GM12878 (cell line): Measurements from ENCODE around the gene WWC2. TPM values are rescaled to one million over a fixed set of nuclear protein-coding genes. Genes with fewer than 3 reads are reported as not detected.

ENCODE experiments used
- ATAC-seq: fragments of 200-7000 bp; cut with Tn5 transposase; 3 replicates; pipeline ENCODE4 v1.9.1; 2020; ENCODE audit warnings: mild to moderate bottlenecking, moderate library complexity
- BruUV-seq: library from RNA; stranded (reverse); fragments of 400-500 nt; replicated peaks from 2 replicates; lab custom pipeline; 2021; lab: Mats Ljungman, UMichigan
- CTCF ChIA-PET: fragments of 300-600 bp; sonication (Branson Sonifier 250); formaldehyde crosslinking; extraction: SDS; loops from one replicate; lab custom pipeline; 2021; ENCODE audit warnings: inconsistent platforms; lab: Yijun Ruan, JAX
- POLR2A ChIA-PET: fragments of 350-600 bp; formaldehyde crosslinking; extraction: SDS; loops from one replicate; lab custom pipeline; 2021; ENCODE audit warnings: inconsistent platforms; lab: Charles Lee
- RAD21 ChIA-PET: fragments of 300-600 bp; sonication (Branson Sonifier 250); formaldehyde crosslinking; loops from one replicate; lab custom pipeline; 2023; ENCODE audit warnings: antibody characterized with exemption; ENCODE audit not compliant: unreplicated experiment; lab: Charles Lee
- SMC1A ChIA-PET: fragments of 300-600 bp; sonication (Branson Sonifier 250); formaldehyde crosslinking; loops from one replicate; lab custom pipeline; 2023; ENCODE audit not compliant: unreplicated experiment, uncharacterized antibody; lab: Charles Lee
- DNase-seq: peaks from one replicate; pipeline ENCODE4 v3.0.0-alpha.2; 2011; ENCODE audit warnings: low read depth, low spot score
- FAIRE-seq: peaks from 3 replicates; lab custom pipeline; 2011; peaks lifted over from hg19 to GRCh38; lab: Jason Lieb, UNC
- H2AFZ ChIP-seq: 2 replicates; pipeline ENCODE4 v1.6.0; 2011; ENCODE audit warnings: low read depth, low read length, control low read depth; ENCODE audit not compliant: control insufficient read depth
- H3K27ac ChIP-seq: 2 replicates; pipeline ENCODE4 v1.5.1; 2011; ENCODE audit warnings: control low read depth; ENCODE audit not compliant: control insufficient read depth, insufficient read depth
- H3K27me3 ChIP-seq, 2 experiments: replicated peaks in 1 of 2; 2 replicates each; pipeline versions ENCODE4 v1.6.0 to v1.6.1; 2011; ENCODE audit warnings: low read length in 1 of 2; ENCODE audit not compliant: control insufficient read depth in 2 of 2, insufficient read depth in 2 of 2
- H3K36me3 ChIP-seq, 2 experiments: 2 replicates each; pipeline ENCODE4 v1.5.1; 2011; ENCODE audit warnings: low read length in 1 of 2; ENCODE audit not compliant: control insufficient read depth in 2 of 2, insufficient read depth in 2 of 2
- H3K4me1 ChIP-seq: 2 replicates; pipeline ENCODE4 v1.6.1; 2011; ENCODE audit warnings: mild to moderate bottlenecking, low read length, moderate library complexity, mixed read lengths; ENCODE audit not compliant: control insufficient read depth, insufficient read depth
- H3K4me2 ChIP-seq: 2 replicates; pipeline ENCODE4 v1.6.0; 2011; ENCODE audit warnings: control low read depth; ENCODE audit not compliant: control insufficient read depth, insufficient read depth
- H3K4me3 ChIP-seq: fragments of 200-600 bp; sonication (generic); 2 replicates; pipeline ENCODE4 v1.5.1; 2016
- H3K79me2 ChIP-seq: 2 replicates; pipeline ENCODE4 v1.6.0; 2011; ENCODE audit warnings: low read length; ENCODE audit not compliant: control insufficient read depth, insufficient read depth
- H3K9ac ChIP-seq: 2 replicates; pipeline ENCODE4 v1.8.0; 2011; ENCODE audit warnings: low read length, control low read depth, mixed read lengths; ENCODE audit not compliant: control insufficient read depth, insufficient read depth
- H3K9me3 ChIP-seq: replicated peaks from 3 replicates; pipeline ENCODE4 v1.5.1; 2011; ENCODE audit warnings: mild to moderate bottlenecking, low read length; ENCODE audit not compliant: control insufficient read depth, insufficient read depth
- H4K20me1 ChIP-seq: 2 replicates; pipeline ENCODE4 v1.6.0; 2011; ENCODE audit not compliant: control insufficient read depth, insufficient read depth
- ASH2L ChIP-seq: fragments of 300-600, 200-600 bp; sonication (generic); IDR thresholded peaks from 2 replicates; pipeline ENCODE4 v1.6.1; 2017; ENCODE audit warnings: low read depth, mild to moderate bottlenecking, borderline replicate concordance
- ATF7 ChIP-seq: fragments of 450-650 bp; IDR thresholded peaks from 2 replicates; pipeline ENCODE4 v1.6.1; 2016; ENCODE audit warnings: low read depth, mild to moderate bottlenecking
- HDGF ChIP-seq: fragments of 450-650 bp; IDR thresholded peaks from 2 replicates; pipeline ENCODE4 v1.6.1; 2016; ENCODE audit warnings: antibody characterized with exemption
- JUND ChIP-seq: IDR thresholded peaks from 2 replicates; pipeline ENCODE4 v1.6.1; 2012; ENCODE audit warnings: low read depth, mild to moderate bottlenecking, low read length, improper control_type of control experiment, moderate library complexity
- PAX5 ChIP-seq: IDR thresholded peaks from 2 replicates; pipeline ENCODE4 v1.6.1; 2011; ENCODE audit warnings: low read depth, low read length, borderline replicate concordance
- POLR2A ChIP-seq: IDR thresholded peaks from 2 replicates; pipeline ENCODE4 v1.6.1; 2011; ENCODE audit warnings: low read depth, mild to moderate bottlenecking, low read length
- SMARCA5 ChIP-seq: fragments of 450-650 bp; IDR thresholded peaks from 2 replicates; pipeline ENCODE4 v1.6.1; 2017; ENCODE audit warnings: mild to moderate bottlenecking
- SPI1 ChIP-seq: IDR thresholded peaks from 2 replicates; pipeline ENCODE4 v1.6.1; 2011; ENCODE audit warnings: low read depth, mild to moderate bottlenecking, low read length, moderate library complexity, borderline replicate concordance; ENCODE audit not compliant: insufficient read depth
- WGBS: methylation state at CpG from one replicate; pipeline ENCODE4 v1.1.6; 2016; ENCODE audit warnings: low lambda C conversion rate; ENCODE audit not compliant: insufficient replicate concordance, insufficient coverage; ENCODE audit errors: missing lambda C conversion rate; 5-methylcytosine and 5-hydroxymethylcytosine counted together
- in situ Hi-C: fragments of 300-500 bp; cut with MboI; formaldehyde crosslinking; loops from 9 replicates; pipeline ENCODE4 v1.14.3; 2018; ENCODE audit warnings: mixed read lengths
- intact Hi-C: fragments of 100-400 bp; cut with micrococcal nuclease; formaldehyde crosslinking; loops from one replicate; pipeline ENCODE4 v1.14.2; 2022; ENCODE audit not compliant: unreplicated experiment
- polyA plus RNA-seq, 11 experiments: library from polyadenylated mRNA; depleted of rRNA in 4 of 11; unstranded in 6 of 11; stranded (reverse) in 5 of 11; fragments of >200 nt; fragmentation: Nextera tagmentation in 4 of 11; fragmentation: Illumina TruSeq in 1 of 11; extraction: Ambion mirVana in 4 of 11; extraction: Trizol in 1 of 11; gene quantifications; 1 replicate in 1 of 11; 2 replicates in 10 of 11; pipeline versions ENCODE4 v1.2.1 to v1.2.3, GENCODE V29; 2011 to 2016; ENCODE audit warnings: inconsistent platforms in 2 of 11, missing spikeins in 2 of 11, low read depth in 1 of 11
- total RNA-seq, 4 experiments: library from RNA; depleted of rRNA in 3 of 4; stranded (reverse); fragments of >200 nt in 3 of 4; fragmentation: Illumina TruSeq in 1 of 4; extraction: Trizol in 1 of 4; gene quantifications; 2 replicates each; pipeline versions ENCODE4 v1.2.1 to v1.2.3, GENCODE V29; 2013 to 2021
- TF ChIP-seq, protein P1 (sequence below): fragments of 450-650 bp; IDR thresholded peaks from 2 replicates; pipeline ENCODE4 v1.6.1; 2017; ENCODE audit warnings: mild to moderate bottlenecking, moderate library complexity
- TF ChIP-seq, protein P2 (sequence below): fragments of 150-350 bp; IDR thresholded peaks from 2 replicates; pipeline ENCODE4 v1.6.1; 2014; ENCODE audit warnings: mild to moderate bottlenecking, low read depth, low read length

WWC2 gene
- total and polyA plus RNA-seq, 10 of the 15 experiments (the other 5 are each of a cell fraction or from before 2014, with no cell fraction given): 0.02 to 0.72 (median 0.06) TPM; not detected in 3

DNA sequence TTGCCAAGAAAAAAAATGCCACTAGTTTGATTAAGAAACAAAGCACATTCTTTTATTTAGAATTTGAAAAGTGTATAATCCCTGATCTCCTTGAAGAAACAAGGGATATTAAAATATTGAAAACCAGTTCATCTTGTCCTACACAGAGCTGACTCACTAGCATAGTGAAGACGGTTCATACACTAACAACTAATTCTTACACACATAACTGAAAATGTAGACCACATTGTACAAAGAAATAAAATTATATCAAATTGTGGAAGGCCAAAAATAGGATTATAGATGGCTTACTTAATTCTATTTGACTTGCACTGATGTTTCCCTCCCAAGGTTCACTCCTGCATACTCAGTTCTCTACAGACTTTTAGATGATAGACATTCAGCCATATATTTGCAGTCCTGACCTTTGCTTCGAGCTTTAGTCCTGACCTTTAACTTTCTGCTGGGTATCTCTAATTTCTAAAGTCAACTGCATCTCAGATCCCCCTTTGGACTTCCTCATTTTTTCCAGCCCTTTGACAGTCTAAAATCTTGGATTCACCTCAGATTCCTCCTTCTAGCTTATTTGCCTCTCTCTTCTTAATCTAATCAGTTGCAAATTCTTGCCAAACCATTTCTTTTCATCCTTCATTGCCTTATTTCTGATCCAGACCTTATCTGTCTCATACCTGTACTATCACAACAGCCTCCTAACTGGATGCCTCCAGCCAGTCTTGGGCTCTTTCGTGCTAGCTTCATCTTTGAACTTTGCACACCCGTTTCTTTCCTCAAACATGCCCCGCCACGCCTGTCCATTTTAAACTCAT, 4.5 kb upstream of the WWC2 start:
- no peaks in the 10 kb centered on the region for H3K36me3 ChIP-seq
- no peaks in the 10 kb centered on the region for H3K79me2 ChIP-seq

More for the DNA sequence above, 4.5 kb upstream of the WWC2 start:
- no peaks in the 10 kb centered on the region for H3K4me1 ChIP-seq
- no peak overlapping the region for H3K27ac ChIP-seq
- ChIA-PET CTCF (interaction anchor here (0.6 kb wide), 1 partner anchor 654 kb away, joined by 3 read pairs; no protein-coding TSS in a partner anchor), POLR2A (no interaction called here)
- in situ Hi-C loops: no loop called here
- no peak overlapping the region for H3K9ac ChIP-seq
- TF ChIP-seq PAX5: no peak
- TF ChIP-seq HDGF: no peak
- no peak for TF ChIP-seq POLR2A
- TF ChIP-seq SMARCA5: no peak
- TF ChIP-seq, protein P1, sequence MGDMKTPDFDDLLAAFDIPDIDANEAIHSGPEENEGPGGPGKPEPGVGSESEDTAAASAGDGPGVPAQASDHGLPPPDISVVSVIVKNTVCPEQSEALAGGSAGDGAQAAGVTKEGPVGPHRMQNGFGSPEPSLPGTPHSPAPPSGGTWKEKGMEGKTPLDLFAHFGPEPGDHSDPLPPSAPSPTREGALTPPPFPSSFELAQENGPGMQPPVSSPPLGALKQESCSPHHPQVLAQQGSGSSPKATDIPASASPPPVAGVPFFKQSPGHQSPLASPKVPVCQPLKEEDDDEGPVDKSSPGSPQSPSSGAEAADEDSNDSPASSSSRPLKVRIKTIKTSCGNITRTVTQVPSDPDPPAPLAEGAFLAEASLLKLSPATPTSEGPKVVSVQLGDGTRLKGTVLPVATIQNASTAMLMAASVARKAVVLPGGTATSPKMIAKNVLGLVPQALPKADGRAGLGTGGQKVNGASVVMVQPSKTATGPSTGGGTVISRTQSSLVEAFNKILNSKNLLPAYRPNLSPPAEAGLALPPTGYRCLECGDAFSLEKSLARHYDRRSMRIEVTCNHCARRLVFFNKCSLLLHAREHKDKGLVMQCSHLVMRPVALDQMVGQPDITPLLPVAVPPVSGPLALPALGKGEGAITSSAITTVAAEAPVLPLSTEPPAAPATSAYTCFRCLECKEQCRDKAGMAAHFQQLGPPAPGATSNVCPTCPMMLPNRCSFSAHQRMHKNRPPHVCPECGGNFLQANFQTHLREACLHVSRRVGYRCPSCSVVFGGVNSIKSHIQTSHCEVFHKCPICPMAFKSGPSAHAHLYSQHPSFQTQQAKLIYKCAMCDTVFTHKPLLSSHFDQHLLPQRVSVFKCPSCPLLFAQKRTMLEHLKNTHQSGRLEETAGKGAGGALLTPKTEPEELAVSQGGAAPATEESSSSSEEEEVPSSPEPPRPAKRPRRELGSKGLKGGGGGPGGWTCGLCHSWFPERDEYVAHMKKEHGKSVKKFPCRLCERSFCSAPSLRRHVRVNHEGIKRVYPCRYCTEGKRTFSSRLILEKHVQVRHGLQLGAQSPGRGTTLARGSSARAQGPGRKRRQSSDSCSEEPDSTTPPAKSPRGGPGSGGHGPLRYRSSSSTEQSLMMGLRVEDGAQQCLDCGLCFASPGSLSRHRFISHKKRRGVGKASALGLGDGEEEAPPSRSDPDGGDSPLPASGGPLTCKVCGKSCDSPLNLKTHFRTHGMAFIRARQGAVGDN: no peak
- TF ChIP-seq SPI1: no peak
- no peak for TF ChIP-seq ASH2L
- TF ChIP-seq, protein P2, sequence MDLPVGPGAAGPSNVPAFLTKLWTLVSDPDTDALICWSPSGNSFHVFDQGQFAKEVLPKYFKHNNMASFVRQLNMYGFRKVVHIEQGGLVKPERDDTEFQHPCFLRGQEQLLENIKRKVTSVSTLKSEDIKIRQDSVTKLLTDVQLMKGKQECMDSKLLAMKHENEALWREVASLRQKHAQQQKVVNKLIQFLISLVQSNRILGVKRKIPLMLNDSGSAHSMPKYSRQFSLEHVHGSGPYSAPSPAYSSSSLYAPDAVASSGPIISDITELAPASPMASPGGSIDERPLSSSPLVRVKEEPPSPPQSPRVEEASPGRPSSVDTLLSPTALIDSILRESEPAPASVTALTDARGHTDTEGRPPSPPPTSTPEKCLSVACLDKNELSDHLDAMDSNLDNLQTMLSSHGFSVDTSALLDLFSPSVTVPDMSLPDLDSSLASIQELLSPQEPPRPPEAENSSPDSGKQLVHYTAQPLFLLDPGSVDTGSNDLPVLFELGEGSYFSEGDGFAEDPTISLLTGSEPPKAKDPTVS: no peak
- TF ChIP-seq JUND: no peak
- TF ChIP-seq ATF7: no peak
- TF ChIP-seq, all 136 proteins: peak for 0
- DNase-seq (no peak), FAIRE-seq (no peak), ATAC-seq (no peak)
- no TSS peak for BruUV-seq
- Histone ChIP-seq H3K27me3 (peaks cover 3 to 11% of the 10 kb centered on the region in 2 experiments), H3K9me3 (no peaks in the 10 kb centered on the region; the same call in 2 of the 3 replicates), H3K4me2 (no peak overlapping the region), H2AFZ (no peak overlapping the region), H3K4me3 (no peak overlapping the region), H4K20me1 (no peaks in the 10 kb centered on the region)
- ChIA-PET RAD21 (no interaction called here), SMC1A (no interaction called here)
- 44% methylated on average over 6 of the region's 6 CpGs for WGBS
- intact Hi-C loops: no loop called here
